Neural cell (in vitro differentiated cells): ENCODE data around the gene WNT3A. TPM values are rescaled to one million over a fixed set of nuclear protein-coding genes. Genes with fewer than 3 reads are reported as not detected.

ENCODE experiments used
- H2AFZ ChIP-seq: fragments of 200-600, 300-800 bp; sonication (generic), shearing (Covaris generic); 2 replicates; pipeline ENCODE4 v1.6.0; 2014; ENCODE audit warnings: low read depth, mild to moderate bottlenecking, antibody characterized with exemption, low read length, moderate library complexity
- H3F3A ChIP-seq: fragments of 200-600 bp; shearing (Covaris generic); 2 replicates; pipeline ENCODE4 v1.6.1; 2016; ENCODE audit warnings: mild to moderate bottlenecking, moderate library complexity, mixed read lengths, antibody characterized with exemption, low read length; ENCODE audit not compliant: insufficient read depth, poor library complexity, severe bottlenecking
- H3K27ac ChIP-seq: fragments of 200-600, 300-800 bp; sonication (generic), shearing (Covaris generic); 2 replicates; pipeline ENCODE4 v1.5.1; 2014; ENCODE audit warnings: mild to moderate bottlenecking, low read length, moderate library complexity
- H3K27me3 ChIP-seq: fragments of 300-800, 200-600 bp; sonication (generic), shearing (Covaris generic); 2 replicates; pipeline ENCODE4 v1.6.0; 2014; ENCODE audit warnings: mild to moderate bottlenecking, low read depth, low read length, moderate library complexity; ENCODE audit not compliant: insufficient read depth
- H3K36me3 ChIP-seq: fragments of 300-800, 200-600 bp; sonication (generic), shearing (Covaris generic); 2 replicates; pipeline ENCODE4 v1.5.1; 2014; ENCODE audit warnings: mild to moderate bottlenecking, antibody characterized with exemption, low read length, moderate library complexity; ENCODE audit not compliant: insufficient read depth
- H3K4me2 ChIP-seq: fragments of 300-800, 200-600 bp; sonication (generic), shearing (Covaris generic); 2 replicates; pipeline ENCODE4 v1.6.0; 2014; ENCODE audit warnings: mild to moderate bottlenecking, low read length
- H3K4me3 ChIP-seq: fragments of 300-800, 200-600 bp; sonication (generic), shearing (Covaris generic); 2 replicates; pipeline ENCODE4 v1.5.1; 2014; ENCODE audit warnings: mild to moderate bottlenecking, low read length, moderate library complexity
- H3K79me2 ChIP-seq: fragments of 200-600 bp; shearing (Covaris generic); replicated peaks from 2 replicates; pipeline ENCODE4 v1.6.0; 2014; ENCODE audit warnings: mild to moderate bottlenecking, low read length, moderate library complexity; ENCODE audit not compliant: insufficient read depth
- H3K9ac ChIP-seq: fragments of 300-800, 200-600 bp; sonication (generic), shearing (Covaris generic); 2 replicates; pipeline ENCODE4 v1.6.1; 2016; ENCODE audit warnings: mild to moderate bottlenecking, low read length, mixed read lengths
- H3K9me2 ChIP-seq: fragments of 200-600 bp; shearing (Covaris generic); 2 replicates; pipeline ENCODE4 v1.6.1; 2016; ENCODE audit warnings: mild to moderate bottlenecking, low read length, mixed read lengths; ENCODE audit not compliant: insufficient read depth
- H3K9me3 ChIP-seq: fragments of 200-600, 300-800 bp; sonication (generic), shearing (Covaris generic); 2 replicates; pipeline ENCODE4 v1.6.1; 2016; ENCODE audit warnings: mild to moderate bottlenecking, mixed run types, low read length, moderate library complexity, mixed read lengths
- H4K20me1 ChIP-seq: fragments of 200-600 bp; shearing (Covaris generic); 2 replicates; pipeline ENCODE4 v1.6.1; 2016; ENCODE audit warnings: mild to moderate bottlenecking, mixed run types; ENCODE audit not compliant: insufficient read depth
- CTCF ChIP-seq: fragments of 450-650 bp; IDR thresholded peaks from 2 replicates; pipeline ENCODE4 v1.5.1; 2014; ENCODE audit warnings: antibody characterized with exemption, mild to moderate bottlenecking, moderate library complexity; ENCODE audit not compliant: poor library complexity, severe bottlenecking
- EP300 ChIP-seq: fragments of 450-650 bp; conservative IDR thresholded peaks from 2 replicates; pipeline ENCODE4 v1.6.1; 2014; ENCODE audit warnings: antibody characterized with exemption, mild to moderate bottlenecking, moderate library complexity; ENCODE audit not compliant: poor library complexity, severe bottlenecking
- EZH2 ChIP-seq: fragments of 200-600, 300-800 bp; shearing (Covaris generic), sonication (generic); IDR thresholded peaks from 2 replicates; pipeline ENCODE4 v1.6.1; 2014; ENCODE audit warnings: antibody characterized with exemption, low read length, borderline replicate concordance, mild to moderate bottlenecking; ENCODE audit not compliant: insufficient read depth, poor library complexity, severe bottlenecking
- MXI1 ChIP-seq: fragments of 450-650 bp; conservative IDR thresholded peaks from 2 replicates; pipeline ENCODE4 v1.6.1; 2014; ENCODE audit warnings: antibody characterized with exemption, mild to moderate bottlenecking; ENCODE audit not compliant: poor library complexity, severe bottlenecking
- POLR2AphosphoS5 ChIP-seq: IDR thresholded peaks from 2 replicates; pipeline ENCODE4 v1.6.1; 2012
- RAD21 ChIP-seq: fragments of 450-650 bp; conservative IDR thresholded peaks from 2 replicates; pipeline ENCODE4 v1.6.1; 2014; ENCODE audit warnings: antibody characterized with exemption, mild to moderate bottlenecking, moderate library complexity
- REST ChIP-seq: IDR thresholded peaks from 2 replicates; pipeline ENCODE4 v1.6.1; 2012; ENCODE audit warnings: borderline replicate concordance
- SMC3 ChIP-seq: fragments of 450-650 bp; conservative IDR thresholded peaks from 2 replicates; pipeline ENCODE4 v1.6.1; 2014; ENCODE audit warnings: antibody characterized with exemption, mild to moderate bottlenecking, moderate library complexity; ENCODE audit not compliant: poor library complexity
- TAF1 ChIP-seq: IDR thresholded peaks from 2 replicates; pipeline ENCODE4 v1.6.1; 2012; ENCODE audit warnings: low read depth
- polyA plus RNA-seq: library from polyadenylated mRNA; depleted of rRNA; stranded (reverse); fragments of >200 nt; gene quantifications from 2 replicates; pipeline ENCODE4 v1.2.3, GENCODE V29; 2014

WNT3A gene
- polyA plus RNA-seq, 1 donor from 2014 or later: 0.14 TPM

GRCh38 chr1:228096416-228097332, 89.9 kb downstream of the WNT3A start:
- peaks cover 61% of the 10 kb centered on the region for H3K79me2 ChIP-seq
- no peaks in the 10 kb centered on the region for H4K20me1 ChIP-seq
- TF ChIP-seq CTCF: no peak
- H3K4me3 ChIP-seq: no peak overlapping the region
- no peaks in the 10 kb centered on the region for H3K9me2 ChIP-seq
- peaks cover 4% of the 10 kb centered on the region for H3K9me3 ChIP-seq
- no peaks in the 10 kb centered on the region for H3K27me3 ChIP-seq
- no peak overlapping the region for H3K9ac ChIP-seq
- peaks cover 15% of the 10 kb centered on the region for H3K36me3 ChIP-seq
- no peak overlapping the region for H3K27ac ChIP-seq
- H2AFZ ChIP-seq: no peak overlapping the region
- H3F3A ChIP-seq: no peaks in the 10 kb centered on the region
- H3K4me2 ChIP-seq: no peak overlapping the region

GRCh38 chr1:228097333-228098081, 90.7 kb downstream of the WNT3A start:
- H3K27me3 ChIP-seq: no peaks in the 10 kb centered on the region
- no peaks in the 10 kb centered on the region for H3K9me2 ChIP-seq
- H3K4me3 ChIP-seq: no peak overlapping the region
- H3K4me2 ChIP-seq: no peak overlapping the region
- H2AFZ ChIP-seq: no peak overlapping the region
- no peak overlapping the region for H3K27ac ChIP-seq
- H4K20me1 ChIP-seq: no peaks in the 10 kb centered on the region
- no peaks in the 10 kb centered on the region for H3F3A ChIP-seq
- H3K9ac ChIP-seq: no peak overlapping the region
- H3K79me2 ChIP-seq: peaks cover 54% of the 10 kb centered on the region
- peaks cover 4% of the 10 kb centered on the region for H3K9me3 ChIP-seq
- peaks cover 15% of the 10 kb centered on the region for H3K36me3 ChIP-seq
- TF ChIP-seq TAF1 (no peak), REST (no peak), MXI1 (no peak), RAD21 (no peak), EZH2 (no peak), EP300 (no peak), POLR2AphosphoS5 (no peak), SMC3 (no peak), CTCF (no peak)
